GM18498 (cell line): ENCODE data around the gene FRMD4B.

Experiments used
- ATAC-seq: cut with Tn5 transposase; IDR thresholded peaks from one replicate; pipeline ENCODE4 v1.9.1; 2021; ENCODE audit warnings: mild to moderate bottlenecking, moderate library complexity; ENCODE audit not compliant: unreplicated experiment

The FRMD4B gene

GRCh38 chr3:69385723-69386555 lies at the start of gene FRMD4B:
Gene FRMD4B (minus strand): TSS chr3:69386088. CDS start chr3:69385989, 99 bp downstream.
- peak; percentile 70 for ATAC-seq

GRCh38 chr3:69433969-69434325 lies 48.1 kb upstream of the FRMD4B start:
- ATAC-seq: no peak

- ATAC-seq: no peak
Observed at GRCh38 chr3:69433121-69433968, 47.5 kb upstream of the FRMD4B start.

GRCh38 chr3:69428657-69429255 lies 42.9 kb upstream of the FRMD4B start:
- no peak for ATAC-seq

- ATAC-seq: no peak
Observed at GRCh38 chr3:69426967-69427304, 41.0 kb upstream of the FRMD4B start.

- no peak for ATAC-seq
Observed at GRCh38 chr3:69426291-69426966, 40.5 kb upstream of the FRMD4B start.

- peak; percentile 93 for ATAC-seq
Observed at GRCh38 chr3:69425249-69425648, 39.4 kb upstream of the FRMD4B start.

- no peak for ATAC-seq
Observed at GRCh38 chr3:69423463-69424155, 37.7 kb upstream of the FRMD4B start.

- no peak for ATAC-seq
Observed at GRCh38 chr3:69422751-69423150, 36.9 kb upstream of the FRMD4B start.

GRCh38 chr3:69420781-69421520 lies 35.1 kb upstream of the FRMD4B start:
- no peak for ATAC-seq

- ATAC-seq: no peak
Observed at GRCh38 chr3:69419276-69419675, 33.4 kb upstream of the FRMD4B start.

GRCh38 chr3:69417541-69418078 lies 31.7 kb upstream of the FRMD4B start:
- no peak for ATAC-seq

- ATAC-seq: no peak
Observed at GRCh38 chr3:69413551-69414207, 27.8 kb upstream of the FRMD4B start.

- ATAC-seq: no peak
Observed at GRCh38 chr3:69411346-69411745, 25.5 kb upstream of the FRMD4B start.

- ATAC-seq: peak; percentile 98
Observed at GRCh38 chr3:69410301-69410700, 24.4 kb upstream of the FRMD4B start.

GRCh38 chr3:69409831-69410230 lies 23.9 kb upstream of the FRMD4B start:
- ATAC-seq: peak; percentile 10

GRCh38 chr3:69409011-69409410 lies 23.1 kb upstream of the FRMD4B start:
- ATAC-seq: no peak

GRCh38 chr3:69408542-69408941 lies 22.7 kb upstream of the FRMD4B start:
- ATAC-seq: no peak

GRCh38 chr3:69407908-69408307 lies 22.0 kb upstream of the FRMD4B start:
- ATAC-seq: no peak
